ENCODE measurements around the gene PKNOX2. TPM values are rescaled to one million over a fixed set of nuclear protein-coding genes. Genes with fewer than 3 reads are reported as not detected.
A peak's percentile ranks its signal among the peaks of the same experiment; 100 is the strongest.

Gene PKNOX2
- total RNA-seq, 1 experiment from 2014 or later, result 13.1 TPM

- Histone ChIP-seq H3K27ac (no peak overlapping the region), H3K27me3 (no peaks in the 10 kb centered on the region)
- DNase-seq, result no peak
These were observed 209.2 kb downstream of the PKNOX2 start for GRCh38 chr11:125373426-125374391.

GRCh38 chr11:125374398-125374797 lies 209.8 kb downstream of the PKNOX2 start:
- H3K36me3 ChIP-seq, result no peaks in the 10 kb centered on the region; the same call in 1 of the 2 replicates
- no peak overlapping the region for H3K27ac ChIP-seq
- peak in 1 of 2 experiments; percentile 22 for DNase-seq
- no peaks in the 10 kb centered on the region for H3K4me1 ChIP-seq
- H3K27me3 ChIP-seq, result no peaks in the 10 kb centered on the region
- no peaks in the 10 kb centered on the region for H3K9me3 ChIP-seq (replicated peaks)
- H3K4me3 ChIP-seq, result no peak overlapping the region

More at GRCh38 chr11:125373426-125374391, 209.2 kb downstream of the PKNOX2 start:
- Histone ChIP-seq H3K4me3 (no peak overlapping the region), H3K36me3 (no peaks in the 10 kb centered on the region; the same call in 1 of the 2 replicates), H3K9me3 (replicated peaks) (no peaks in the 10 kb centered on the region), H3K4me1 (no peaks in the 10 kb centered on the region)

- no peaks in the 10 kb centered on the region for H3K9me3 ChIP-seq (replicated peaks)
- H3K4me3 ChIP-seq, result no peak overlapping the region
- no peaks in the 10 kb centered on the region for H3K27me3 ChIP-seq
- no peaks in the 10 kb centered on the region for H3K4me1 ChIP-seq
- no peak for DNase-seq
- no peak overlapping the region for H3K27ac ChIP-seq
- no peaks in the 10 kb centered on the region; the same call in 1 of the 2 replicates for H3K36me3 ChIP-seq
These were observed 210.6 kb downstream of the PKNOX2 start for GRCh38 chr11:125375146-125375545.

GRCh38 chr11:125376117-125376516 lies 211.6 kb downstream of the PKNOX2 start:
- H3K4me3 ChIP-seq, result no peak overlapping the region
- no peak overlapping the region for H3K27ac ChIP-seq
- DNase-seq, result no peak
- H3K27me3 ChIP-seq, result no peaks in the 10 kb centered on the region
- no peaks in the 10 kb centered on the region for H3K9me3 ChIP-seq (replicated peaks)
- H3K36me3 ChIP-seq, result no peaks in the 10 kb centered on the region; the same call in 1 of the 2 replicates
- H3K4me1 ChIP-seq, result no peaks in the 10 kb centered on the region

GRCh38 chr11:125376856-125377255 lies 212.3 kb downstream of the PKNOX2 start:
- H3K4me3 ChIP-seq, result no peak overlapping the region
- no peaks in the 10 kb centered on the region; the same call in 1 of the 2 replicates for H3K4me1 ChIP-seq
- H3K27ac ChIP-seq, result no peak overlapping the region
- H3K9me3 ChIP-seq (replicated peaks), result no peaks in the 10 kb centered on the region
- no peak for DNase-seq
- no peaks in the 10 kb centered on the region; the same call in 1 of the 2 replicates for H3K36me3 ChIP-seq
- no peaks in the 10 kb centered on the region for H3K27me3 ChIP-seq

GRCh38 chr11:125378083-125378482 lies 213.5 kb downstream of the PKNOX2 start:
- Histone ChIP-seq H3K9me3 (replicated peaks) (no peaks in the 10 kb centered on the region), H3K4me1 (peaks cover 6% of the 10 kb centered on the region), H3K4me3 (no peak overlapping the region), H3K27ac (no peak overlapping the region), H3K36me3 (no peaks in the 10 kb centered on the region), H3K27me3 (no peaks in the 10 kb centered on the region)
- no peak for DNase-seq

GRCh38 chr11:125378571-125378970 lies 214.0 kb downstream of the PKNOX2 start:
- Histone ChIP-seq H3K9me3 (replicated peaks) (no peaks in the 10 kb centered on the region), H3K4me1 (peaks cover 6% of the 10 kb centered on the region), H3K27ac (no peak overlapping the region), H3K4me3 (no peak overlapping the region), H3K27me3 (no peaks in the 10 kb centered on the region), H3K36me3 (no peaks in the 10 kb centered on the region)
- DNase-seq, result no peak

GRCh38 chr11:125379565-125379964 lies 215.0 kb downstream of the PKNOX2 start:
- H3K27ac ChIP-seq, result no peak overlapping the region
- no peak overlapping the region for H3K4me3 ChIP-seq
- H3K9me3 ChIP-seq (replicated peaks), result no peaks in the 10 kb centered on the region
- no peaks in the 10 kb centered on the region for H3K27me3 ChIP-seq
- no peaks in the 10 kb centered on the region for H3K36me3 ChIP-seq
- H3K4me1 ChIP-seq, result peaks cover 6% of the 10 kb centered on the region
- DNase-seq, result no peak

GRCh38 chr11:125379981-125380380 lies 215.4 kb downstream of the PKNOX2 start:
- no peaks in the 10 kb centered on the region for H3K27me3 ChIP-seq
- no peaks in the 10 kb centered on the region for H3K36me3 ChIP-seq
- H3K27ac ChIP-seq, result no peak overlapping the region
- peaks cover 6% of the 10 kb centered on the region for H3K4me1 ChIP-seq
- no peaks in the 10 kb centered on the region for H3K9me3 ChIP-seq (replicated peaks)
- no peak for DNase-seq
- no peak overlapping the region for H3K4me3 ChIP-seq

- no peak for DNase-seq
- H3K9me3 ChIP-seq (replicated peaks), result no peaks in the 10 kb centered on the region
- peaks cover 6% of the 10 kb centered on the region for H3K4me1 ChIP-seq
- H3K36me3 ChIP-seq, result no peaks in the 10 kb centered on the region
- H3K27me3 ChIP-seq, result no peaks in the 10 kb centered on the region
- H3K4me3 ChIP-seq, result no peak overlapping the region
- H3K27ac ChIP-seq, result no peak overlapping the region
These were observed 216.3 kb downstream of the PKNOX2 start for GRCh38 chr11:125380756-125381445.

- Histone ChIP-seq H3K9me3 (replicated peaks) (no peaks in the 10 kb centered on the region), H3K36me3 (no peaks in the 10 kb centered on the region), H3K27ac (no peak overlapping the region), H3K4me1 (peaks cover 6% of the 10 kb centered on the region), H3K27me3 (no peaks in the 10 kb centered on the region), H3K4me3 (no peak overlapping the region)
- no peak for DNase-seq
These were observed 217.0 kb downstream of the PKNOX2 start for GRCh38 chr11:125381499-125382044.

- DNase-seq, result peak; percentile 24 to 43
- H3K27me3 ChIP-seq, result no peaks in the 10 kb centered on the region
- no peaks in the 10 kb centered on the region for H3K9me3 ChIP-seq (replicated peaks)
- H3K4me1 ChIP-seq, result peaks cover 6% of the 10 kb centered on the region
- peak overlapping the region; percentile 7; the same call in 1 of the 2 replicates for H3K27ac ChIP-seq
- no peaks in the 10 kb centered on the region; the same call in 1 of the 2 replicates for H3K36me3 ChIP-seq
- no peak overlapping the region for H3K4me3 ChIP-seq
These were observed 217.8 kb downstream of the PKNOX2 start for GRCh38 chr11:125382314-125382791.

- no peaks in the 10 kb centered on the region for H3K27me3 ChIP-seq
- H3K27ac ChIP-seq, result peak overlapping the region; percentile 7; the same call in 1 of the 2 replicates
- no peaks in the 10 kb centered on the region for H3K9me3 ChIP-seq (replicated peaks)
- H3K4me1 ChIP-seq, result peaks cover 6% of the 10 kb centered on the region
- no peak overlapping the region for H3K4me3 ChIP-seq
- DNase-seq, result no peak
- H3K36me3 ChIP-seq, result no peaks in the 10 kb centered on the region; the same call in 1 of the 2 replicates
These were observed 218.3 kb downstream of the PKNOX2 start for GRCh38 chr11:125382822-125383221.

GRCh38 chr11:125384825-125385224 lies 220.3 kb downstream of the PKNOX2 start:
- Histone ChIP-seq H3K36me3 (no peaks in the 10 kb centered on the region; the same call in 1 of the 2 replicates), H3K4me3 (no peak overlapping the region), H3K27me3 (no peaks in the 10 kb centered on the region), H3K4me1 (peaks cover 6% of the 10 kb centered on the region), H3K9me3 (replicated peaks) (no peaks in the 10 kb centered on the region), H3K27ac (no peak overlapping the region)
- DNase-seq, result no peak

Data from SJCRH30 (cell line).